Frontal cortex (tissue), 4 donors: ENCODE results near the gene PARP3. TPM values are rescaled to one million over a fixed set of nuclear protein-coding genes. Genes with fewer than 3 reads are reported as not detected.
"Not testable (repeated sequence)": the region's sequence is repeated elsewhere in the genome, so short reads cannot be mapped to it uniquely, and the experiment has no call there.

Experiments
- DNase-seq, 2 donors: peaks; one replicate each; pipeline ENCODE4 v3.0.0; 2012; ENCODE audit warnings: low spot score in 2 of 2
- FAIRE-seq: peaks from 2 replicates; lab custom pipeline; 2012; peaks lifted over from hg19 to GRCh38; lab: Jason Lieb, UNC
- total RNA-seq: library from RNA; depleted of rRNA; stranded (reverse); fragments of >200 nt; gene quantifications from one replicate; pipeline ENCODE4 v1.2.3, GENCODE V29; 2014
- donor health status: control.
- donor health status: control.
- donor health status: control.

Gene PARP3
- total RNA-seq, 1 donor from 2014 or later = 3.3 TPM

GRCh38 chr3:51975852-51976549 lies 33.8 kb downstream of the PARP3 start:
- FAIRE-seq (no peak), DNase-seq (peak; percentile 85 to 91)

- FAIRE-seq (no peak), DNase-seq (no peak)
Measured at GRCh38 chr3:51977446-51978142, 35.4 kb downstream of the PARP3 start.

GRCh38 chr3:51978143-51978502 lies 36.0 kb downstream of the PARP3 start:
- no peak for FAIRE-seq

GRCh38 chr3:51980253-51980652 lies 38.1 kb downstream of the PARP3 start:
- FAIRE-seq (no peak), DNase-seq (no peak)

More at GRCh38 chr3:51978143-51978502, 36.0 kb downstream of the PARP3 start:
- no peak for DNase-seq

GRCh38 chr3:51982352-51982837 lies 40.2 kb downstream of the PARP3 start:
- no peak for FAIRE-seq
- DNase-seq = peak in 1 of 2 donors; percentile 61

GRCh38 chr3:51982838-51983577 lies 40.8 kb downstream of the PARP3 start, which contains the start of gene ACY1:
ACY1 (plus strand) TSS chr3:51983535; CDS start chr3:51984065, 530 bp downstream.
- FAIRE-seq (no peak), DNase-seq (peak; percentile 96 to 98)

- DNase-seq (no peak), FAIRE-seq (no peak)
Measured at GRCh38 chr3:51983578-51984268, 41.6 kb downstream of the PARP3 start.

GRCh38 chr3:51984269-51984647 lies 42.1 kb downstream of the PARP3 start:
- no peak for FAIRE-seq
- DNase-seq = no peak

- FAIRE-seq = no peak
Measured at GRCh38 chr3:51985063-51985462, 42.9 kb downstream of the PARP3 start.

GRCh38 chr3:51986010-51986947 lies 44.1 kb downstream of the PARP3 start:
- no peak for FAIRE-seq
- DNase-seq = no peak

More at GRCh38 chr3:51985063-51985462, 42.9 kb downstream of the PARP3 start:
- DNase-seq = no peak

- FAIRE-seq (no peak), DNase-seq (no peak)
Measured at GRCh38 chr3:51987568-51987967, 45.4 kb downstream of the PARP3 start.

- no peak for FAIRE-seq
- no peak for DNase-seq
Measured at GRCh38 chr3:51988286-51989146, 46.4 kb downstream of the PARP3 start.

- FAIRE-seq, DNase-seq: not testable (repeated sequence)
Measured at GRCh38 chr3:51990501-51990971, 48.4 kb downstream of the PARP3 start.

- DNase-seq (no peak), FAIRE-seq (no peak)
Measured at GRCh38 chr3:51992017-51992682, 50.0 kb downstream of the PARP3 start.

- DNase-seq, FAIRE-seq: not testable (repeated sequence)
Measured at GRCh38 chr3:51993657-51994056, 51.5 kb downstream of the PARP3 start.

- DNase-seq (no peak), FAIRE-seq (no peak)
Measured at GRCh38 chr3:51994530-51994929, 52.4 kb downstream of the PARP3 start.
